ENCODE results near the gene MYH15. TPM values are rescaled to one million over a fixed set of nuclear protein-coding genes. Genes with fewer than 3 reads are reported as not detected.
"Not testable (repeated sequence)": the region's sequence is repeated elsewhere in the genome, so short reads cannot be mapped to it uniquely, and the experiment has no call there.

MYH15 gene
- polyA plus RNA-seq, 10 donors: 0.18 to 0.76 (median 0.38) TPM

- no peak for DNase-seq
These were observed 121.0 kb downstream of the MYH15 start for GRCh38 chr3:108389372-108389771.

- DNase-seq: no peak
These were observed 122.0 kb downstream of the MYH15 start for GRCh38 chr3:108388136-108389132.

GRCh38 chr3:108387063-108387462 is 123.3 kb downstream of the MYH15 start:
- DNase-seq: no peak

GRCh38 chr3:108383306-108383705 is 127.1 kb downstream of the MYH15 start:
- DNase-seq: no peak

- DNase-seq: no peak
These were observed 128.8 kb downstream of the MYH15 start for GRCh38 chr3:108381529-108382140.

GRCh38 chr3:108380128-108380795 is 130.1 kb downstream of the MYH15 start:
- no peak for DNase-seq

- DNase-seq: not testable (repeated sequence)
These were observed 131.4 kb downstream of the MYH15 start for GRCh38 chr3:108378952-108379342.

GRCh38 chr3:108378153-108378951 is 132.0 kb downstream of the MYH15 start:
- DNase-seq: no peak

- no peak for DNase-seq
These were observed 133.0 kb downstream of the MYH15 start for GRCh38 chr3:108377384-108377783.

GRCh38 chr3:108376026-108376425 is 134.4 kb downstream of the MYH15 start:
- no peak for DNase-seq

- no peak for DNase-seq
These were observed 151.4 kb downstream of the MYH15 start for GRCh38 chr3:108359011-108359410.

- no peak for DNase-seq
These were observed 153.4 kb downstream of the MYH15 start for GRCh38 chr3:108357042-108357441.

- no peak for DNase-seq
These were observed 155.8 kb downstream of the MYH15 start for GRCh38 chr3:108354562-108354961.

GRCh38 chr3:108352176-108352575 is 158.2 kb downstream of the MYH15 start:
- DNase-seq: no peak

- no peak for DNase-seq
These were observed 163.8 kb downstream of the MYH15 start for GRCh38 chr3:108346301-108347227.

GRCh38 chr3:108345492-108346205 is 164.7 kb downstream of the MYH15 start:
- no peak for DNase-seq

- no peak for DNase-seq
These were observed 166.9 kb downstream of the MYH15 start for GRCh38 chr3:108343491-108343890.

GRCh38 chr3:108342837-108343486 is 167.4 kb downstream of the MYH15 start:
- DNase-seq: no peak

GRCh38 chr3:108341911-108342310 is 168.5 kb downstream of the MYH15 start:
- no peak for DNase-seq

All from muscle of back (tissue), 11 donors.